RWPE2 (cell line): ENCODE results near the gene SPECC1.

Experiments
- ATAC-seq: fragments of 200-7000 bp; cut with Tn5 transposase; 3 replicates; pipeline ENCODE4 v1.9.1; 2021; ENCODE audit warnings: low read depth
- DNase-seq: peaks from one replicate; pipeline ENCODE4 v3.0.0-alpha.2; 2020; ENCODE audit warnings: low spot score
- H3K27ac ChIP-seq: fragments of 450-650 bp; 2 replicates; pipeline ENCODE4 v1.5.1; 2017; ENCODE audit warnings: mild to moderate bottlenecking; ENCODE audit not compliant: poor library complexity, severe bottlenecking
- H3K27me3 ChIP-seq: fragments of 250-450 bp; sonication (Bioruptor Pico); 2 replicates; pipeline ENCODE4 v1.5.1; 2021; ENCODE audit warnings: mild to moderate bottlenecking, moderate library complexity; ENCODE audit not compliant: insufficient read depth, poor library complexity, severe bottlenecking
- H3K36me3 ChIP-seq: fragments of 250-450 bp; sonication (Bioruptor Pico); 2 replicates; pipeline ENCODE4 v1.5.1; 2020; ENCODE audit warnings: low read depth, mild to moderate bottlenecking, moderate library complexity
- H3K4me1 ChIP-seq: fragments of 250-450 bp; sonication (Bioruptor Pico); 2 replicates; pipeline ENCODE4 v1.5.1; 2021; ENCODE audit warnings: mild to moderate bottlenecking, moderate library complexity; ENCODE audit not compliant: insufficient read depth, poor library complexity, severe bottlenecking
- H3K4me3 ChIP-seq: fragments of 250-450 bp; sonication (Bioruptor Pico); 2 replicates; pipeline ENCODE4 v1.5.1; 2021; ENCODE audit warnings: mild to moderate bottlenecking, moderate library complexity; ENCODE audit not compliant: severe bottlenecking
- H3K9me3 ChIP-seq: fragments of 250-450 bp; sonication (Bioruptor Pico); 2 replicates; pipeline ENCODE4 v1.5.1; 2021; ENCODE audit warnings: mild to moderate bottlenecking, moderate library complexity; ENCODE audit not compliant: severe bottlenecking
- CTCF ChIP-seq: fragments of 450-650 bp; IDR thresholded peaks from one replicate; pipeline ENCODE4 v1.5.1; 2017; ENCODE audit warnings: mild to moderate bottlenecking, moderate library complexity; ENCODE audit not compliant: poor library complexity, severe bottlenecking

SPECC1 gene

GRCh38 chr17:20154286-20155000 lies 145.3 kb downstream of the SPECC1 start:
- H3K4me3 ChIP-seq, result no peak overlapping the region
- DNase-seq, result no peak
- H3K36me3 ChIP-seq, result peaks cover 7% of the 10 kb centered on the region; the same call in 1 of the 2 replicates
- TF ChIP-seq CTCF, result no peak
- H3K27ac ChIP-seq, result no peak overlapping the region
- peaks cover 7% of the 10 kb centered on the region for H3K4me1 ChIP-seq
- no peaks in the 10 kb centered on the region for H3K9me3 ChIP-seq
- no peaks in the 10 kb centered on the region for H3K27me3 ChIP-seq
- no peak for ATAC-seq

GRCh38 chr17:20155258-20156195 lies 146.4 kb downstream of the SPECC1 start:
- H3K9me3 ChIP-seq, result no peaks in the 10 kb centered on the region
- peak overlapping the region; percentile 93 for H3K27ac ChIP-seq

GRCh38 chr17:20156196-20157000 lies 147.2 kb downstream of the SPECC1 start:
- DNase-seq (peak; percentile 80), ATAC-seq (peak; percentile 59)
- H3K27ac ChIP-seq, result peak overlapping the region; percentile 93
- TF ChIP-seq CTCF, result no peak
- H3K36me3 ChIP-seq, result peaks cover 7% of the 10 kb centered on the region; the same call in 1 of the 2 replicates
- H3K4me1 ChIP-seq, result peaks cover 7% of the 10 kb centered on the region
- no peaks in the 10 kb centered on the region for H3K27me3 ChIP-seq
- peak overlapping the region; percentile 46 for H3K4me3 ChIP-seq
- no peaks in the 10 kb centered on the region for H3K9me3 ChIP-seq

More at GRCh38 chr17:20155258-20156195, 146.4 kb downstream of the SPECC1 start:
- peak overlapping the region; percentile 46 for H3K4me3 ChIP-seq
- ATAC-seq (peak; percentile 93), DNase-seq (peak; percentile 99)
- no peak for TF ChIP-seq CTCF
- peaks cover 7% of the 10 kb centered on the region; the same call in 1 of the 2 replicates for H3K36me3 ChIP-seq
- H3K27me3 ChIP-seq, result no peaks in the 10 kb centered on the region
- H3K4me1 ChIP-seq, result peaks cover 7% of the 10 kb centered on the region

GRCh38 chr17:20157001-20157310 lies 147.8 kb downstream of the SPECC1 start:
- peaks cover 7% of the 10 kb centered on the region for H3K4me1 ChIP-seq
- ATAC-seq, result no peak
- DNase-seq, result no peak
- peak overlapping the region; percentile 93 for H3K27ac ChIP-seq
- TF ChIP-seq CTCF, result no peak
- H3K36me3 ChIP-seq, result peaks cover 7% of the 10 kb centered on the region; the same call in 1 of the 2 replicates
- H3K4me3 ChIP-seq, result peak overlapping the region; percentile 46
- H3K9me3 ChIP-seq, result no peaks in the 10 kb centered on the region
- no peaks in the 10 kb centered on the region for H3K27me3 ChIP-seq
